Hepatocyte (in vitro differentiated cells): ENCODE data around the gene SLC12A7.

Experiments used
- EZH2 ChIP-seq: fragments of 200-600 bp; sonication (generic); IDR thresholded peaks from 2 replicates; pipeline ENCODE4 v1.6.1; 2016; ENCODE audit warnings: antibody characterized with exemption, mild to moderate bottlenecking, borderline replicate concordance
- EZH2phosphoT487 ChIP-seq: fragments of 200-600 bp; sonication (generic); IDR thresholded peaks from one replicate; pipeline ENCODE4 v1.6.1; 2018; ENCODE audit warnings: antibody characterized with exemption, mild to moderate bottlenecking, low read depth, moderate library complexity; ENCODE audit not compliant: unreplicated experiment, severe bottlenecking
- TF ChIP-seq, protein P1 (sequence below): fragments of 200-600 bp; sonication (generic); IDR thresholded peaks from 2 replicates; pipeline ENCODE4 v1.5.1; 2016; ENCODE audit warnings: antibody characterized with exemption, mild to moderate bottlenecking; ENCODE audit not compliant: poor library complexity

DNA sequence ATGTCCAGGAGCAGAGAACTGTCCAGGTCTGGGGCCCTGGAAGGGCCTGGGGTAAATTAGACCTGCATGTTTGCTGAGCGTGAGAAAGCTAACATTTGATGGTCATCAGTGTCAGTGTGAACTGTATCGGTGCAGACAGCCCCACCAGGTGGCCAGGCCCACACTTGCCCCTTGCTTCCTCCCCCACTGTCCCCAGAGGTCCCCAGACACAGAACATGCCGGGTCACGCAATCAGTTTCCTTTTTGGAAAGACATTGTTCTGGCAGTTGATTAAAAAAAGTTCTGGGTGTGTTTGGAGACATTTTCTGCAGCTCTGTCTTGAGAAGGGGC is 101.7 kb downstream of the SLC12A7 start:
- TF ChIP-seq, protein P1, sequence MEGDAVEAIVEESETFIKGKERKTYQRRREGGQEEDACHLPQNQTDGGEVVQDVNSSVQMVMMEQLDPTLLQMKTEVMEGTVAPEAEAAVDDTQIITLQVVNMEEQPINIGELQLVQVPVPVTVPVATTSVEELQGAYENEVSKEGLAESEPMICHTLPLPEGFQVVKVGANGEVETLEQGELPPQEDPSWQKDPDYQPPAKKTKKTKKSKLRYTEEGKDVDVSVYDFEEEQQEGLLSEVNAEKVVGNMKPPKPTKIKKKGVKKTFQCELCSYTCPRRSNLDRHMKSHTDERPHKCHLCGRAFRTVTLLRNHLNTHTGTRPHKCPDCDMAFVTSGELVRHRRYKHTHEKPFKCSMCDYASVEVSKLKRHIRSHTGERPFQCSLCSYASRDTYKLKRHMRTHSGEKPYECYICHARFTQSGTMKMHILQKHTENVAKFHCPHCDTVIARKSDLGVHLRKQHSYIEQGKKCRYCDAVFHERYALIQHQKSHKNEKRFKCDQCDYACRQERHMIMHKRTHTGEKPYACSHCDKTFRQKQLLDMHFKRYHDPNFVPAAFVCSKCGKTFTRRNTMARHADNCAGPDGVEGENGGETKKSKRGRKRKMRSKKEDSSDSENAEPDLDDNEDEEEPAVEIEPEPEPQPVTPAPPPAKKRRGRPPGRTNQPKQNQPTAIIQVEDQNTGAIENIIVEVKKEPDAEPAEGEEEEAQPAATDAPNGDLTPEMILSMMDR: peak; percentile 28
- TF ChIP-seq EZH2: no peak
- TF ChIP-seq EZH2phosphoT487: no peak
